ENCODE results near the gene COX7A1. TPM values are rescaled to one million over a fixed set of nuclear protein-coding genes. Genes with fewer than 3 reads are reported as not detected.
A peak's percentile ranks its signal among the peaks of the same experiment; 100 is the strongest.

COX7A1 gene
- total and polyA plus RNA-seq, 10 of the 15 experiments (the other 5 are each of a cell fraction or from before 2014, with no cell fraction given) = not detected

- peak overlapping the region; percentile 77 for H3K4me3 ChIP-seq
- intact Hi-C loops (cut with micrococcal nuclease; ENCODE audit: unreplicated experiment) = loop anchor here (10.0 kb wide), 1 partner anchor 1086 kb away; the partner anchor contains the start of genes ZNF383 and ZNF585B
Measured at GRCh38 chr19:36128392-36128736, 23.9 kb downstream of the COX7A1 start.

More at GRCh38 chr19:36128392-36128736, 23.9 kb downstream of the COX7A1 start:
- ChIA-PET RAD21 (ENCODE audit: unreplicated experiment) (interaction anchor here (0.8 to 6.9 kb wide), 14 partner anchors 8 to 949 kb away, joined by 3 to 69 read pairs (median 4); partner anchors contain the start of genes CAPNS1, POLR2I, TBCB and THAP8), POLR2A (interaction anchor here (0.6 to 2.5 kb wide), 8 partner anchors 10 to 1133 kb away, joined by 3 to 12 read pairs (median 5); partner anchors contain the start of genes ALKBH6, CAPNS1, POLR2I and TBCB), CTCF (interaction anchor here (0.7 to 5.5 kb wide), 21 partner anchors 9 to 1089 kb away, joined by 3 to 76 read pairs (median 4); partner anchors contain the start of genes CAPNS1, POLR2I, TBCB and THAP8), SMC1A (ENCODE audit: uncharacterized antibody, unreplicated experiment) (interaction anchor here (0.6 to 5.9 kb wide), 11 partner anchors 8 to 87 kb away, joined by 3 to 38 read pairs (median 5); partner anchors contain the start of genes POLR2I, TBCB and ZNF146)
- Histone ChIP-seq H3K9ac (ENCODE audit: control insufficient read depth, insufficient read depth, low read length) (peak overlapping the region; percentile 74), H2AFZ (ENCODE audit: control insufficient read depth, low read depth, low read length) (peak overlapping the region; percentile 98), H3K9me3 (replicated peaks; ENCODE audit: control insufficient read depth, insufficient read depth, low read length) (no peaks in the 10 kb centered on the region), H4K20me1 (ENCODE audit: control insufficient read depth, insufficient read depth) (no peaks in the 10 kb centered on the region), H3K27me3 (replicated peaks in 1 of 2; ENCODE audit: control insufficient read depth in 2 of 2, insufficient read depth in 2 of 2, low read length in 1 of 2) (no peaks in the 10 kb centered on the region), H3K27ac (ENCODE audit: control insufficient read depth, insufficient read depth) (peak overlapping the region; percentile 81), H3K36me3 (ENCODE audit: control insufficient read depth in 2 of 2, insufficient read depth in 2 of 2, low read length in 1 of 2) (peaks cover 0 to 4% of the 10 kb centered on the region in 2 experiments; a peak in 1 of 4 replicates), H3K79me2 (ENCODE audit: control insufficient read depth, insufficient read depth, low read length) (no peaks in the 10 kb centered on the region), H3K4me1 (ENCODE audit: control insufficient read depth, insufficient read depth, low read length) (peaks cover 11% of the 10 kb centered on the region), H3K4me2 (ENCODE audit: control insufficient read depth, insufficient read depth) (peak overlapping the region; percentile 70)
- FAIRE-seq (no peak), ATAC-seq (peak; percentile 20), DNase-seq (ENCODE audit: low read depth, low spot score) (no peak)
- in situ Hi-C loops (cut with MboI) = loop anchor here (5.0 to 10.0 kb wide), 2 partner anchors 44 to 966 kb away; no protein-coding TSS in a partner anchor
- TSS peak; percentile 85 for BruUV-seq (replicated peaks)
- TF ChIP-seq TCF7 (IDR thresholded peaks at IDR 0.05; ENCODE audit: borderline replicate concordance) (no peak), ZNF384 (IDR thresholded peaks at IDR 0.05; ENCODE audit: borderline replicate concordance, low read depth, low read length) (no peak), NKRF (conservative IDR thresholded peaks at IDR 0.05) (no peak), ESRRA (IDR thresholded peaks at IDR 0.05; ENCODE audit: low read length) (no peak), CBX5 (IDR thresholded peaks at IDR 0.05; ENCODE audit: low read depth) (0 out of 2 replicates have a peak, but pooled peaks have one; percentile 46)
- TF ChIP-seq, protein P1, sequence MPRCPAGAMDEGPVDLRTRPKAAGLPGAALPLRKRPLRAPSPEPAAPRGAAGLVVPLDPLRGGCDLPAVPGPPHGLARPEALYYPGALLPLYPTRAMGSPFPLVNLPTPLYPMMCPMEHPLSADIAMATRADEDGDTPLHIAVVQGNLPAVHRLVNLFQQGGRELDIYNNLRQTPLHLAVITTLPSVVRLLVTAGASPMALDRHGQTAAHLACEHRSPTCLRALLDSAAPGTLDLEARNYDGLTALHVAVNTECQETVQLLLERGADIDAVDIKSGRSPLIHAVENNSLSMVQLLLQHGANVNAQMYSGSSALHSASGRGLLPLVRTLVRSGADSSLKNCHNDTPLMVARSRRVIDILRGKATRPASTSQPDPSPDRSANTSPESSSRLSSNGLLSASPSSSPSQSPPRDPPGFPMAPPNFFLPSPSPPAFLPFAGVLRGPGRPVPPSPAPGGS (IDR thresholded peaks at IDR 0.05; ENCODE audit: borderline replicate concordance, insufficient read depth, low read depth, low read length, poor library complexity, severe bottlenecking) = no peak
- 1% methylated on average over 10 of the region's 10 CpGs for WGBS (ENCODE audit: insufficient coverage, insufficient replicate concordance, low lambda C conversion rate, missing lambda C conversion rate)

Data from GM12878 (cell line).